ENCODE data around the gene TBCE.

GRCh38 chr1:235473806-235474205 is 106.6 kb downstream of the TBCE start:
- TF ChIP-seq, protein P1, sequence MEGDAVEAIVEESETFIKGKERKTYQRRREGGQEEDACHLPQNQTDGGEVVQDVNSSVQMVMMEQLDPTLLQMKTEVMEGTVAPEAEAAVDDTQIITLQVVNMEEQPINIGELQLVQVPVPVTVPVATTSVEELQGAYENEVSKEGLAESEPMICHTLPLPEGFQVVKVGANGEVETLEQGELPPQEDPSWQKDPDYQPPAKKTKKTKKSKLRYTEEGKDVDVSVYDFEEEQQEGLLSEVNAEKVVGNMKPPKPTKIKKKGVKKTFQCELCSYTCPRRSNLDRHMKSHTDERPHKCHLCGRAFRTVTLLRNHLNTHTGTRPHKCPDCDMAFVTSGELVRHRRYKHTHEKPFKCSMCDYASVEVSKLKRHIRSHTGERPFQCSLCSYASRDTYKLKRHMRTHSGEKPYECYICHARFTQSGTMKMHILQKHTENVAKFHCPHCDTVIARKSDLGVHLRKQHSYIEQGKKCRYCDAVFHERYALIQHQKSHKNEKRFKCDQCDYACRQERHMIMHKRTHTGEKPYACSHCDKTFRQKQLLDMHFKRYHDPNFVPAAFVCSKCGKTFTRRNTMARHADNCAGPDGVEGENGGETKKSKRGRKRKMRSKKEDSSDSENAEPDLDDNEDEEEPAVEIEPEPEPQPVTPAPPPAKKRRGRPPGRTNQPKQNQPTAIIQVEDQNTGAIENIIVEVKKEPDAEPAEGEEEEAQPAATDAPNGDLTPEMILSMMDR (IDR thresholded peaks at IDR 0.05), result no peak
- no peak for TF ChIP-seq ZFX (IDR thresholded peaks at IDR 0.05; ENCODE audit: borderline replicate concordance)

Data from 22Rv1 (cell line).